ENCODE data around the gene LIPC. TPM values are rescaled to one million over a fixed set of nuclear protein-coding genes. Genes with fewer than 3 reads are reported as not detected.

LIPC gene
- total and polyA plus RNA-seq, 9 of the 15 experiments (the other 6 are each of a cell fraction or from before 2014, with no cell fraction given), result 0.07 to 0.41 (median 0.11) TPM; not detected in 2

GRCh38 chr15:58447271-58448010, 15.7 kb downstream of the LIPC start (continued):
- TF ChIP-seq BHLHE40 (IDR thresholded peaks at IDR 0.05; ENCODE audit: low read length), result no peak
- no peak for TF ChIP-seq SMAD1 (IDR thresholded peaks at IDR 0.05; ENCODE audit: low read depth, low read length, partially characterized antibody)
- no peak for TF ChIP-seq CBX2 (IDR thresholded peaks at IDR 0.05; ENCODE audit: insufficient read depth, low read length, poor library complexity, severe bottlenecking)
- 0 out of 2 replicates have a peak, but pooled peaks have one; percentile 18 for TF ChIP-seq ZBTB33 (CRISPR knock-in tag; IDR thresholded peaks at IDR 0.05)
- no peak for TF ChIP-seq NR0B1 (IDR thresholded peaks at IDR 0.05; ENCODE audit: partially characterized antibody)
- TF ChIP-seq PATZ1 (CRISPR knock-in tag; IDR thresholded peaks at IDR 0.05; ENCODE audit: borderline replicate concordance), result no peak
- TF ChIP-seq ZNF445 (CRISPR knock-in tag; IDR thresholded peaks at IDR 0.05; ENCODE audit: low read depth), result no peak
- TF ChIP-seq ZNF584 (CRISPR knock-in tag; IDR thresholded peaks at IDR 0.05; ENCODE audit: low read depth), result 0 out of 2 replicates have a peak, but pooled peaks have one; percentile 30
